Measurements from ENCODE around the gene CLMN.

CLMN gene

GRCh38 chr14:95146079-95146771 is 173.5 kb downstream of the CLMN start:
- no peak for DNase-seq (ENCODE audit: low read depth)
- TF ChIP-seq CTCF (conservative IDR thresholded peaks at IDR 0.05; ENCODE audit: low read depth, low read length): no peak
- no peak overlapping the region for H3K4me3 ChIP-seq (ENCODE audit: low read length)

GRCh38 chr14:95144849-95145248 is 174.9 kb downstream of the CLMN start:
- no peak for TF ChIP-seq CTCF (conservative IDR thresholded peaks at IDR 0.05; ENCODE audit: low read depth, low read length)
- DNase-seq (ENCODE audit: low read depth): no peak
- H3K4me3 ChIP-seq (ENCODE audit: low read length): no peak overlapping the region

GRCh38 chr14:95143808-95144620 is 175.7 kb downstream of the CLMN start:
- TF ChIP-seq CTCF (conservative IDR thresholded peaks at IDR 0.05; ENCODE audit: low read depth, low read length): no peak
- DNase-seq (ENCODE audit: low read depth): no peak
- H3K4me3 ChIP-seq (ENCODE audit: low read length): no peak overlapping the region

GRCh38 chr14:95142208-95142607 is 177.5 kb downstream of the CLMN start:
- H3K4me3 ChIP-seq (ENCODE audit: low read length): no peak overlapping the region
- no peak for TF ChIP-seq CTCF (conservative IDR thresholded peaks at IDR 0.05; ENCODE audit: low read depth, low read length)
- DNase-seq (ENCODE audit: low read depth): no peak

GRCh38 chr14:95141684-95142083 is 178.0 kb downstream of the CLMN start:
- TF ChIP-seq CTCF (conservative IDR thresholded peaks at IDR 0.05; ENCODE audit: low read depth, low read length): no peak
- no peak for DNase-seq (ENCODE audit: low read depth)

GRCh38 chr14:95140060-95140858 is 179.4 kb downstream of the CLMN start:
- TF ChIP-seq CTCF (conservative IDR thresholded peaks at IDR 0.05; ENCODE audit: low read depth, low read length): no peak
- no peak overlapping the region for H3K4me3 ChIP-seq (ENCODE audit: low read length)
- no peak for DNase-seq (ENCODE audit: low read depth)

More at GRCh38 chr14:95141684-95142083, 178.0 kb downstream of the CLMN start:
- H3K4me3 ChIP-seq (ENCODE audit: low read length): no peak overlapping the region
